NCI-H1105 (cell line): Measurements from ENCODE around the gene LGALS13.

Experiments used
- DNase-seq: peaks from one replicate; lab custom pipeline; 2025; lab: John Stamatoyannopoulos, UW

LGALS13 gene, protein sequence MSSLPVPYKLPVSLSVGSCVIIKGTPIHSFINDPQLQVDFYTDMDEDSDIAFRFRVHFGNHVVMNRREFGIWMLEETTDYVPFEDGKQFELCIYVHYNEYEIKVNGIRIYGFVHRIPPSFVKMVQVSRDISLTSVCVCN

DNA sequence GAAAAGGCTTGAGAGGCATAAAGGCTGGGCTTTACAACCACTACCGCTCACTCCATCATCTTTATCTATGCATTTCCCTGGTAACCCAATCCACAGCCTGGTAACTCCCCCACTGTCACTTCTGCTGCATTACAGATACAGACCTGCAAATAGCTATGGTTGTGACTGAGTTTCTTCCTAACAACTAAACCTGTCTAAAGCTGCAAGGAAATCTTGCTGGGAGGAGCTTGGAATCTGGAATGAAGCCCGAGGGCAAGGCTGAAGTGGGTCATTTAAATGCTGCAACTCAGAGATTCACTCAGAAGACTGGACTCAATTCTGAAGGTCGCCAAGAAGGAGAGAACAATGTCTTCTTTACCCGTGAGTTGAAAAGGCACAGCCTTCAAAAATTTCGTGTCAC, at the start of gene LGALS13:
Gene LGALS13 (plus strand): TSS at position 301 of the 400 bp plus-strand sequence. CDS start 45 bp downstream, at position 346.
- no peak for DNase-seq

DNA sequence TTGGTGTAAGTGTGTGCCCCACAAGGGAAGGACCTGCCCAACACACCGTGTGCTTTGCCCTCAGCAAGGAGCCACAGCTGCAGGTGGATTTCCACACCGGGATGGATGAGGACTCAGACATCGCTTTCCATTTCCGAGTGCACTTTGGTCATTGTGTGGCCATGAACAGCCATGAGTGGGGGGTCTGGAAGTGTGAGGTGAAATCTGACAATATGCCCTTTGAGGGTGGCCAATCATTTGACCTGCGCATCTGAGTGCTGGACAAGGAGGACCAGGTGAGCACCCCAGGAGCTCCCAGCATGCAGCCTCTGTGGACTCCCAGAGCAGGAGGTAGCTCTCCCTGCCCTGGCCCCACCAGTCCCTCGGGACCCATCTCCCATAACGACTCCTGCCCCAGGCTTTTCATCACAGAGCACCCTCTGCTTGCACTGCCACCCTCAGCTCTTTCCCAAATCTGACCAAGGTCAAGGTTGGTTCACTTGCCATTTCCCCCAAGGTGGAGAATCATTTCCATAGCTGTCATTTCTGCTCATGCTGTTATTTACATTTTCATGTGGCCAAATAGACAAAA, 49.2 kb upstream of the LGALS13 start:
- no peak for DNase-seq

DNA sequence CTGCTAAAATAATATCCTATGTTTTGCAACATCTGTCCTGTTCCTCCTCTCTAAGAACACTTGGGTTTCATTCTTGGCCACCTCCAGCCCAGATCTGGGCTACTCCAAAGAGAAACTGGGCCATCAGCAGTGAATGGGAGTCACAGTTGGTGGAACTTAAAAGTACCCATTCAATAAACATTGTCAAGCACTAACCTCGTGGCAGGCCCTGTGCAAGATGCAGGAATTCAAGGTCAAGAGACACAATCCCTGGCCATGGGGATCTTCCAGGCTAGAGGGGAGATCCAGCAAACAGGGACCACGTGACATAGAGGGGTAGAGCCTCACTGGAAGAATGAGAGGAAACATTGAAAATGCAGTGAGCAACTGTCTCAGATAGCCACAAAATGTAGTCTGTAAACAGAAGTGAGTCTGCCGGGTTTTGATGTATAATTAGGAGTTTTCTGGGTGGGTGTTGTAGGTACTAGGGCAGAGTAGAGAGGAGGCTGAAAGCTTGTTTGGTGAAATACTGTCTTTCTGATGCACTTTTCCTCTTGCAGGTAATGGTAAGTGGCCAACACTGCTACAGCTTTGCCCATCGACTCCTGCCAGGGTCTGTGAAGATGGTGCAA, 47.5 kb upstream of the LGALS13 start:
- DNase-seq: no peak

DNA sequence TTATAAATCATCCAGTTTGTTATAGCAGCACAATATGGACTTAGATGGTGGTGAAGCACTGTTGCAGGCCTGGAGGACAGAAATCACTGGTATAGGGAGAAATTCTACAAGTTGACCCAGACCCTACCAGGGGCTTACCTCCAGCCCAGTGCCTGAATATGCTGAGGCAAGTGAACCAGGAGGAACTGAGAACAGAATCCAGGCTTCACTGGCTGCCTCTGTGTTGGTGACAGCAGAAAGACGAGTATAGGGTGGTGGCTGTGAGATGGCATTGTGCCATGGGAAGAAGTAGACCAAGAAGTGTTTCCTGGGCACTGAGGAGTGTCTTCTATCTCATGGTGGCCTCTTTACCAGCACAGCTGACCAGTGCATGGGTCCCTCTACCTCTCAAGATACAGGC, 46.4 kb upstream of the LGALS13 start:
- no peak for DNase-seq

DNA sequence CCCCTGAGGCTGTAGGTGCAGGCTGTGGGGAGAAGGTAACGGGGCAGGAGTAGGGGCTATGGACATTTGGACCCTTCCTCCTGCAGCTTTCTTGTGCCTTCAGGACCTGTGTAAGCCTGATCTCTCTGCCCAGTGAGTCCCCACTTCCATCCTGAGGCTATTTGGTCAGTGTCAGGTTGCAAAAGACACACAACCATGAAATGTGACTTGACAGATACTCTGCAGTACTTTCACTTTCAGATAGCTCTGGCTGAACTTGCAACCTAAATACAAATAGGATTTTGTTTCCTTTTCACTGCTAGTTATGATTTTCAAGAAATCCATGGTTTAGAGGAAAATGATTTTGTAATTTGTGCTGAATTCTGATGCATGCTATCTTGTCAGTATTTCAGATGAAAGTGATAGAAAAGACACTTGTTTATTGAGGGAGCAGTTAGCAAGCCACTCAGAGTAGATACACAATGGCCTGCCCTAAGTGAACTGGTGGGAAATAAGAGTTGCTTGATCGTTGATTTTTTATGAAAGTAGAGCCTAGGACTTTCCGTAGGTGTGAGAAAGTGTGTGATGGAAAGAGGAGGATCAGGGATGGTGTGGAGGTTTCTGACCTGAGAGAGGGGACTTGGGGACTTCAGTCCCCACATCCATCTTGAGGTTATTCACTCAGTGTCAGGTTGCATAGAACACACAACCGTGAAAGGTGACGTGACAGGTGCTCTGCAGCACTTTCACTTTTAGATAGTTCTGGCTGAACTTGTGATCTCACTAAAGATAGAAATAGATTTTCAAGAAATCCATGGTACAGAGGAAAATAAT, 44.3 kb upstream of the LGALS13 start:
- DNase-seq: no peak

DNA sequence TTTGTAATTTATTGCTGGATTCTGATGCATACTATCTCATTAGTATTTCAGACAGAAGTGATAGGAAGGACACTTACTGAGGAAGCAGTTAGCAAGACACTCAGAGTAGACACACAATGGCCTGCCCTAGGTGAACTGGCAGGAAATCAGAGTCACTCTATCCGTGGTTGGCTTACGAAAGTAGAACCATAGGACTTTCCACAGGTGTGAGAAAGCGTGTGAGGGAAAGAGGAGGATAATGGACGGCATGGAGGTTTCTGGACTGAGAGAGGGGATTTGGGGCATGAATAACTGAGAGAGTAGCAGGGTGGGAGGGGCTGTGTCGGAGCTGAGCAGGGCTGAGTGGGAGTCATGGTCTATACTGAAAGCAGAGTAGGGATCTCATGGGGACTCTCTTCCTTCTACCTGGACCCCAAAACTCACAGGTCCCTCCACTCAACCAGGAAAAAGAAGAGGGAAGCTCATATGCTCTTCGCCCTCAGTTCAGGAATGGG, 43.7 kb upstream of the LGALS13 start:
- no peak for DNase-seq

DNA sequence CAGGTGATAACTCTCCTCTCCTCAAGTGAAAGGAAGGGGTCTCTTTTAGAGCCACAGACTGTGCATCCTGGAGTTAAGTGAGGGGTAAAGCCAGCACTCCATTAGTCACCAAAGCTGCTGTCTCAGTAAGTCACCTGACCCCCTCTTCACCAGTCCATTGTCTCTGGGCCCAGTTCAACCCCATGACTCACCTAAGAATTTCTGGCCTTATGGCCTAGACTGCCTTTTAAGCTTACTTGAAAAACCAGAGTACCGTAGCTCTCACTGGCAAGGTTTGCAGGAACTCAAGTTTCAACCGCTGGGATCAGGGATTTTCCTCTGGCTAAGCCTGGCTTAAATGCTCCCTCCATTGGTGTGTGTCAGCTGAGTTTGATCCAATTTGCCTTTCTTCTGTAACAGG, 38.9 kb upstream of the LGALS13 start:
- DNase-seq: no peak

DNA sequence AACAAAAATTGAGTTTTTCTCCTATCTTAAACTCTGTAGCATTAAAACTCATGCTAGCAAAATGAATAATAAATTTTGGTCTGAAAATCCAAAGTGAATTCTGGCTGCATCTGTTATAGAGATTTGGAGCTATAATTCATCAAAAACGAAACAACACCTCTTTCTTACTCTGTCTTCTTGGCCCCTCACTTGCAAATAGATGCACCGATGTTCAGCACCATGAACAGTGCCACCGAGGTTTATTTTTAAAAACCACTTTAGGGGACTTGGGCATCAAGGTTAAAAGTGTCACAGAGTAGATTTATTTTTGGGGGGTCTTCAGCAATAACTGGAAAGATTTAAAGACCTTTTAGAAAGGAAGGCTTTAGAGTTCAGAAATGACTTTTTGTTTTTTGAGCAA, 36.3 kb upstream of the LGALS13 start:
- DNase-seq: no peak

DNA sequence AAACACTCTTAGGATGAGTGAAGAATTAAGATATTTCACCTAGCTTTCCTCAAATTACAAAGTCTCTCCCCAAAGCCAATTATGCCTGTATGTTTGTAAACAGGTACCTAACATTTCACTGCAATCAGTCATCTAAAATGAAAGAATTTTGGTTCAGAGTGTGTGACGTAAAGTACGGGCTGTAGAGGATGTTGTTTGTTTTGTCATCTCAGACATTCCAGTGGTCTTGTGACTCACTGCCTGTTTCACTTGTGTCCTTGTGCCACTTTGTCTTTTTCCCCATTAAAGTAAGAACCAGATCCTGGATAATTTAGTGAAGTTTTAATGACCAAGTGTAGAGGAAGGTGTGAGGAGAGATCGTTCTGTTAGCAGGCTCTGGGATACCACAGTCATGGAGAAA, 33.7 kb upstream of the LGALS13 start:
- DNase-seq: no peak

DNA sequence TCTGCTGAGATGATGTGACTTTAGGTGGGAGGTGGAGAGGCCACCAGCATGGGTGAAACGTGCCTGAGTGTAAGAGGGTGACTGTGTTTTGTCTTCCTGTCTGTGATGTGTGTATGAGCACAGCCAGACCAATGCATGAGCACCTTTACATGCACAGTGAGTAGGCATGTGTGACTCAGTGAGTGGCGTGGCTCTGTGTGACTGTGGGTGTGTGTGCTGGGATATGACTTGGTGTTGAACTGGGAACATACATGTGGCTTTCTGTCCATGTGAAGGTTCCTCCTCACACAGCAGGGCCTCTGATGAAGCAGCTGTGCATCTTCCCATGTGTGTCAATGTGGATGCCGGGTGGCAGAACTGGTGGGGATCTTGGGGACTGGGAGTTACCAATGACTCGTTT, 19.9 kb upstream of the LGALS13 start:
- no peak for DNase-seq

DNA sequence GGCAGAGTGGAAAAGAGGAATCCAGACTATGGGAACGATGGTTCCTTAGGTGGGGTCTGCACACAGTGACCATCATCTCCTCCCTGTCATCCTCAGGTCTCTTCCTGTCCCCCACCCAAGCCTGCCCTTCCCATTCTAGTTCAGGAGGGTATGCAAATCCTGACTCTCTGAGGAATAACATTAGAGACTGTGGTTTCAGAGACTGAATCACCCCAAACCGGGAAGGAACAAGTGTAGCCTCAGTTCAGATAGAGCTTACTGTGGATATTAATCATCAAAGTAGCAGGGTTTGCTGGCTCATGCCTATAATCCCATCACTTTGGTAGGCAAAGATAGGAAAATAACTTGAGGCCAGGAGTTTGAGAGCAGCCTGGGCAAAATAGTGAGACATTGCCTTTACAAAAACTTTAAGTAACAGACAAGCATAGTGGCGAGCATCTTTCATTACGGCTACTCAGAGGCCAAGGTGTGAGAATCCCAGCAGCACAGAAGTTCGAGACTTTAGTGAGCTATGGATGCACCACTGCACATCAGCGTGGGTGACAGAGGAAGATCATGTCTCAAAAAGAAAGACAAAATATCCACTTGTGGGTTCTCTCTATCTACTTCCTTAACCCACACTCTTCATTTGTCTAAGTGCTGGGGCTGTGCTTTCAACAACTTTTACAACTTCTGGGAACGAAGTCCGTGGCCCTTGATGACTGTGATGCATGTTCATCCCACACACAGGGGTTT, 19.3 kb upstream of the LGALS13 start:
- no peak for DNase-seq

DNA sequence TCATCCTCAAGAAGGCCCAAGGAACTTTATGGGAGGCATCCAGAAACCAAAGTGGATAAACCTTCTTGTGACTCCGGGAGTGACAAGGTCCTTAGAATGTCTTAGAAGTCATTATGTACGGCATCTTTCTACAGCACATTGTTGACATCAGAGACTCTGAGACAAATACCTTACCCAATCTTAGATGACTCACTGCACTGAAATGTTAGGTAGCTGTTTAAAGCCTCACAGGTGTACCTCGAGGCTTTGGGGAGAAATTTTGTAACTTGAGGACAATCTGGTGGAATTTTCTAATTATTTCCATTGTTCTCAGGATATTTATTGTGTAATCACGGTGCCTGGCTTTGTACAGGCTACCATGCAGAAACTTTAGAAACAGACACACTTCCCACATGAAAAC, 14.8 kb upstream of the LGALS13 start:
- no peak for DNase-seq

DNA sequence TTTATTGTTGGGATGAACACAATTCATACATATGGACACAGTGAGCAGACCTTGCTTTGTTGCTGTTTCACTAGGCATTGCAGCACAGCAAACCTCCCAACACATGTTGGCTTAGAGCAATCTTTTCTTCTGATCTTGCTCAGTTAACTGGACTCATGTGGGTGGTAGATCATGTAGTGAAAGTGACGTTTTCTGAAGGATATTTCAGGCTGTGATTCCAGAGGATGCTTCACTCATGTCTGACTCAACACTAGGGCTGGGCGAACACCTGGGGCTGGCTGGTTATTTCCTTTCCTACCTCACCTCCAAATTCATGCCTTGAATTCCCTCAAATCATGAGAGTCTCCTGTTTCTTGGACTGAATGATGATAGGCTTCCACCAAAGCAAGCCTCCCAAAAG, 14.3 kb upstream of the LGALS13 start:
- no peak for DNase-seq

DNA sequence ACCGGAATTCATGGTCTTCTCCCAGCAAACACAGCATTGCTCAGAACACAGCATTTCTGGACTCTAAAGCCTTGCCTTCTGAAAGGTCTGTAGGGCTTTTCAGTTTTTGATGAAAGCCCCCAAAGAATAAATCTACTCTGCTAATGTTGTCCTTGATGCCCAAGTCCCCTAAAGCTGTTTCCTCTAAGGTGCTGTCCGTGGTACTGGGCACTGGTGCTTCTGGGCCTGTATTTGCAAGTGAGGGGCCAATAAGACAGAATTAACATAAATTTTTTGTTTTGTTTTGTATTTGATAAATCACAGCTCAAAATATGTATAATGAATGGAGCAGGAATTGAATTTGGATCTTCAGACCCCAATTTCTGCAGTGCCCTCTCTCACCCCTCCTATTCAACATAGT, 12.1 kb upstream of the LGALS13 start:
- no peak for DNase-seq

DNA sequence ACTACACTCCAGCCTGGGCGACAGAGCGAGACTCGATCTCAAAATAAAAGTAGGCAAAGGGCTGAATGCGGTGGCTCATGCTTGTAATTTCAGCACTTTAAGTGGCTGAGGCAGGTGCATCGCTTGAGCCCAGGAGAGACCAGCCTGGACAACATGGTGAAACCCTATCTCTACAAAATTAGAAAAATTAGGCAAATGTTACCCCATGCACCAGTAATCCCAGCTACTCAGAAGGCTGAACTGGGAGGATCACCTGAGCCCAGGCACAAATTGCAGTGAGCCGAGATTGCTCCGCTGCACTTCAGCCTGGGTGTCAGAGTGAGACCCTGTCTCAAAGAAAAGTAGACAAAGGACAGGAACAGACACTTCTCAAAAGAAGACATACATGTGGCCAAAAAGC, 9.9 kb upstream of the LGALS13 start:
- no peak for DNase-seq

DNA sequence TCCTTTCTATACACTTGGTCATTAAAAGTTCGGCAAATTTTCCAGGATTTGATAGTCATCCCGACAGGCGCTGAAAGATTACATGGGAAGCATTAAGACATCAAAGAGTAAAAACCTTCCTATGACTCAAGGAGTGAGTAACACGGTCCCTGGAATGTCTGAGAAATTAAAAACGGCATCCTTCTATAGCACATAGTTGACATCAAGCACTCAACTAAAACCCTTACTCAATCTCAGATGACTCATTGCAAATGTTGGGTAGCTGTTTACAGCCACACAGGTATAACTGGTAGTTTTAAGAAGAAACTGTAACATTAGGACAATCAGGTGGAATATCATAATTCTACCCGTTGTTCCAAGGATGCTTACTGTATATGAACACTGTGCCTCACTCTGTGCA, 6.4 kb upstream of the LGALS13 start:
- DNase-seq: no peak

DNA sequence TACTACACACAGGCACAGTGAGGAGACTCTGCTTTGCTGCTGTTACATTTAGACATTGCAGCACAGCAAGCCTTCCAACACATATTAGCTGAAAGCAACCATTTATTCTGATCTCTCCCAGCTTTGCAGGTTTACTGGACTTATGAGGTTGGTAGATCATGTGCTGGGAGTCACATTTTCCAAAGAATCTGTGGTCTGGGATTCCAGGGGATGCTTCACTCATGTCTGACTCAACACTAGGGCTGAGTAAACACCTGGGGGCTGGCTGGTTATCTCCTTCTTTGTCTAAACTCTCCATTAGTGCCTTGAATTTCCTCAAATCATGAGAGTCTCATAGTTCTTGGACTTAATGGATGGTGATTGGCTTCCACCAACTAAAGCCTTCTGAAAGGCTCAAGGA, 5.4 kb upstream of the LGALS13 start:
- no peak for DNase-seq

DNA sequence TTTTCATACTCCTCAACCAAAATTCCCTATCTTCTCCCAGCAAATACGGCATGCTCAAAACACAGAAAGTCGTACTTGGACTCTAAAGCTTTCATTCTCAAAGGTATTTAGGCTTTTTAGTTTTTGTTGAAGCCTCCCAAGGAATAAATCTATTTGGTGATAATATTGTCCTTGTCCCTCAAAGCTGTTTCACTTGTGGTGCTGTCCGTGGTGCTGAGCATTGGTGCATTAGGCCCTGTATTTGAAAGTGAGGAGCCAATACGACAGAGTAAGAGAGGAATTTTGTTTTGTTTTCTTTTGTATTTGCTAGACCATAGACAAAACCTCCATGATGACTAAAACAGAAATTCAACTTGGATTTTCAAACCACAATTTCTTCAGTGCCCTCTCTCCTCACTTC, 3.2 kb upstream of the LGALS13 start:
- DNase-seq: no peak

DNA sequence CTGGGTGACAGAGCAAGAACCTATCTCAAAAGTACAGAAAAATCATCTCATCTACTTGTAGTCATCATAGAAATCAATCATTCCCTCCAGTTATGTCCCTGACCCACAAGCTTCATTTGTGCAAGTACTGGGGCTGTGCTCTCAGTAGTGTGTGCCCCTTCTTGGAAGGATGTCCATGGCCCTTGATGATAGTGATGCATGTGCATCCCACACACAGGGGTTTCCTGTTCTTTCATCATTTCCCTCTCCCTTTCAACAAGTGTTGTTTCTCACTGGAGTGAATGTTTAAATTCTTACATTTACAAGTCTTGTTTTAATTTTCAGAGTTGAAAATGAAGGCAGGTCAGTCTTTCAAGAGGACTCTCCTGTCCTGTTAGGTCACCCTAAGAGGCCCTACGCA, 1.5 kb downstream of the LGALS13 start:
- no peak for DNase-seq

DNA sequence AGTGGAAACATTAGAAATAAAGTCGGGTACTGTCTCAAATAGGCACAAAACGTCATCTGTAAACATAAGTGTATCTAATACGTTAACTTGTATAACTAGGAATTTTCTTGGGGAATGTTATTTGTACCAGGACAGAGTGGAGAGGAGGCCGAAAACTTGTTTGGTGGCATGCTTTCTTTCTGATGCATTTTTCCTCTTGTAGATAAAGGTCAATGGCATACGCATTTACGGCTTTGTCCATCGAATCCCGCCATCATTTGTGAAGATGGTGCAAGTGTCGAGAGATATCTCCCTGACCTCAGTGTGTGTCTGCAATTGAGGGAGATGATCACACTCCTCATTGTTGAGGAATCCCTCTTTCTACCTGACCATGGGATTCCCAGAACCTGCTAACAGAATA, 4.7 kb downstream of the LGALS13 start:
- DNase-seq: no peak

DNA sequence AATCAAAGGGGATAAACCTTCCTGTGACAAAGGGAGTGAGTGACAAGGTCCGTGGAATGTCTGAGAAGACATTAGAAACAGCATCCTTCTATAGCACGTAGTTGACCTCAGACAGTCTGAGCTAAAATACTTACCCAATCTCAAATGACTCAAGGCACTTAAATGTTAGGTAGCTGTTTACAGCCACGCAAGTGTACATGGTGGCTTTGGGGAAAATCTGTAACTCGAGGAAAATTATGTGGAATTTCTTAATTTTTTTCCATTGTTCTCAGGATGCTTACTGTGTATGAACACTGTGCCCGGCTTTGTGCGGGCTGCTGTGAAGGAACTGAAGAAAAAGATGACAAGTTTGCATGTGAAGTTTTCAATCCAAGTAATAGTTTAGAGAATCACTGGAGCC, 5.2 kb downstream of the LGALS13 start:
- DNase-seq: no peak

DNA sequence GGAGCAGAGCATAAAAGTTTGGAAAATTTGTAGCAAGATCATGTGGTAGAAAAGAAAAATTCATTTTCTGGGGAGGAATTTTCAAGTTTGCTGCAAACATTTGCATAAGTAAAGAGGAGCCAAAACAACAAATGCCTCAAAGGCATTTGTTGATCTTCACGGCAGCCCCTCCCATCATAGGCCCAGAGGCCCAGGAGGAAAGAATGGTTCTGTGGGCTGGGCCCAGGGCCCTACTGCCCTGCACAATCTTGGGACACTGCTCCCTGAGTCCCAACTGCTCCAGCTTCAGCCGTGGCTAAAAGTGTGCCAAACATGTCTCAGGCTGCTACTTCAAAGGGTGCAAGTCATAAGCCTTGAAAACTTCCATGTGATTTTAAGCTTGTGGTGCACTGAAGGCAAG, 11.3 kb downstream of the LGALS13 start:
- no peak for DNase-seq
